GM19035 (cell line): Measurements from ENCODE around the gene MT1X.
A peak's percentile ranks its signal among the peaks of the same experiment; 100 is the strongest.

Source experiments
- ATAC-seq: cut with Tn5 transposase; IDR thresholded peaks from one replicate; pipeline ENCODE4 v1.9.1; 2021; ENCODE audit not compliant: unreplicated experiment

The MT1X gene

GRCh38 chr16:56681939-56682702, at the start of gene MT1X:
Gene MT1X (plus strand): TSS chr16:56682470. CDS start chr16:56682541, 71 bp downstream.
- ATAC-seq: peak; percentile 99

- ATAC-seq: no peak
These were observed 49.4 kb upstream of the MT1X start for GRCh38 chr16:56632848-56633365.

- no peak for ATAC-seq
These were observed 48.7 kb upstream of the MT1X start for GRCh38 chr16:56633535-56633934.

GRCh38 chr16:56634715-56635440, 47.4 kb upstream of the MT1X start:
- no peak for ATAC-seq

GRCh38 chr16:56635441-56635967, 46.8 kb upstream of the MT1X start:
- no peak for ATAC-seq

GRCh38 chr16:56636616-56637413, 45.5 kb upstream of the MT1X start:
- no peak for ATAC-seq

- no peak for ATAC-seq
These were observed 44.2 kb upstream of the MT1X start, which contains the start of gene MT1A for GRCh38 chr16:56637814-56638750. Gene MT1A (plus strand): TSS chr16:56638666. CDS start chr16:56638739, 73 bp downstream.

- no peak for ATAC-seq
These were observed 43.2 kb upstream of the MT1X start for GRCh38 chr16:56639045-56639444.

GRCh38 chr16:56640076-56640475, 42.2 kb upstream of the MT1X start:
- ATAC-seq: no peak

- no peak for ATAC-seq
These were observed 41.1 kb upstream of the MT1X start for GRCh38 chr16:56641166-56641565.

GRCh38 chr16:56643080-56643778, 39.0 kb upstream of the MT1X start:
- no peak for ATAC-seq

- ATAC-seq: no peak
These were observed 38.4 kb upstream of the MT1X start for GRCh38 chr16:56643833-56644232.

- ATAC-seq: no peak
These were observed 37.0 kb upstream of the MT1X start for GRCh38 chr16:56645311-56645710.

GRCh38 chr16:56645838-56646237, 36.4 kb upstream of the MT1X start:
- ATAC-seq: no peak

- ATAC-seq: no peak
These were observed 34.4 kb upstream of the MT1X start for GRCh38 chr16:56647641-56648431.

- ATAC-seq: no peak
These were observed 33.0 kb upstream of the MT1X start for GRCh38 chr16:56649271-56649670.

GRCh38 chr16:56649820-56650219, 32.5 kb upstream of the MT1X start:
- no peak for ATAC-seq

GRCh38 chr16:56651586-56651985, 30.7 kb upstream of the MT1X start, which contains the start of gene MT1B:
Gene MT1B (plus strand): TSS chr16:56651886. CDS start chr16:56651954, 68 bp downstream.
- ATAC-seq: no peak
